ENCODE data around the gene NPS. TPM values are rescaled to one million over a fixed set of nuclear protein-coding genes. Genes with fewer than 3 reads are reported as not detected.

NPS gene
- total RNA-seq, 1 donor from 2014 or later: not detected

GRCh38 chr10:127552446-127552845 lies 3.3 kb downstream of the NPS start:
- DNase-seq (ENCODE audit: low spot score): no peak
- intact Hi-C loops (cut with DNase I): no loop called here
- no peak for ATAC-seq

- DNase-seq (ENCODE audit: low spot score) (no peak), ATAC-seq (no peak)
- intact Hi-C loops (cut with DNase I): no loop called here
Measured at GRCh38 chr10:127553417-127553816, 4.3 kb downstream of the NPS start.

GRCh38 chr10:127556916-127557315 lies 7.8 kb downstream of the NPS start:
- intact Hi-C loops (cut with DNase I): no loop called here
- ATAC-seq (no peak), DNase-seq (ENCODE audit: low spot score) (no peak)

GRCh38 chr10:127561647-127562046 lies 12.5 kb downstream of the NPS start:
- ATAC-seq: no peak
- no peak for DNase-seq (ENCODE audit: low spot score)
- intact Hi-C loops (cut with DNase I): no loop called here

GRCh38 chr10:127563718-127564553 lies 14.8 kb downstream of the NPS start:
- DNase-seq (ENCODE audit: low spot score): no peak
- ATAC-seq: no peak
- intact Hi-C loops (cut with DNase I): no loop called here

- intact Hi-C loops (cut with DNase I): no loop called here
- ATAC-seq: no peak
- no peak for DNase-seq (ENCODE audit: low spot score)
Measured at GRCh38 chr10:127564644-127565043, 15.5 kb downstream of the NPS start.

GRCh38 chr10:127565583-127565982 lies 16.5 kb downstream of the NPS start:
- ATAC-seq: no peak
- intact Hi-C loops (cut with DNase I): no loop called here
- no peak for DNase-seq (ENCODE audit: low spot score)

GRCh38 chr10:127569210-127569609 lies 20.1 kb downstream of the NPS start:
- ATAC-seq (no peak), DNase-seq (ENCODE audit: low spot score) (no peak)
- intact Hi-C loops (cut with DNase I): no loop called here

GRCh38 chr10:127570036-127570435 lies 20.9 kb downstream of the NPS start:
- intact Hi-C loops (cut with DNase I): no loop called here
- ATAC-seq (no peak), DNase-seq (ENCODE audit: low spot score) (no peak)

- ATAC-seq (no peak), DNase-seq (ENCODE audit: low spot score) (no peak)
- intact Hi-C loops (cut with DNase I): no loop called here
Measured at GRCh38 chr10:127571386-127571785, 22.3 kb downstream of the NPS start.

- no peak for DNase-seq (ENCODE audit: low spot score)
- intact Hi-C loops (cut with DNase I): no loop called here
- no peak for ATAC-seq
Measured at GRCh38 chr10:127576051-127576450, 26.9 kb downstream of the NPS start.

- intact Hi-C loops (cut with DNase I): no loop called here
- peak; percentile 17 for ATAC-seq
Measured at GRCh38 chr10:127576740-127577161, 27.6 kb downstream of the NPS start.

GRCh38 chr10:127577376-127578258 lies 28.5 kb downstream of the NPS start:
- no peak for DNase-seq (ENCODE audit: low spot score)
- no peak for ATAC-seq
- intact Hi-C loops (cut with DNase I): no loop called here

More at GRCh38 chr10:127576740-127577161, 27.6 kb downstream of the NPS start:
- no peak for DNase-seq (ENCODE audit: low spot score)

- DNase-seq (ENCODE audit: low spot score) (no peak), ATAC-seq (no peak)
- intact Hi-C loops (cut with DNase I): no loop called here
Measured at GRCh38 chr10:127578259-127578960, 29.3 kb downstream of the NPS start.

- no peak for DNase-seq (ENCODE audit: low spot score)
- intact Hi-C loops (cut with DNase I): no loop called here
- ATAC-seq: no peak
Measured at GRCh38 chr10:127578961-127579305, 29.8 kb downstream of the NPS start.

- no peak for ATAC-seq
- intact Hi-C loops (cut with DNase I): no loop called here
- DNase-seq (ENCODE audit: low spot score): no peak
Measured at GRCh38 chr10:127579640-127580039, 30.5 kb downstream of the NPS start.

GRCh38 chr10:127580822-127581221 lies 31.7 kb downstream of the NPS start:
- no peak for DNase-seq (ENCODE audit: low spot score)
- intact Hi-C loops (cut with DNase I): no loop called here

GRCh38 chr10:127585519-127586023 lies 36.5 kb downstream of the NPS start:
- DNase-seq (ENCODE audit: low spot score) (no peak), ATAC-seq (no peak)
- intact Hi-C loops (cut with DNase I): no loop called here

More at GRCh38 chr10:127580822-127581221, 31.7 kb downstream of the NPS start:
- no peak for ATAC-seq

GRCh38 chr10:127587668-127588365 lies 38.7 kb downstream of the NPS start:
- ATAC-seq (no peak), DNase-seq (ENCODE audit: low spot score) (no peak)
- intact Hi-C loops (cut with DNase I): no loop called here
